Embryonic facial prominence (tissue), 1 donor: Measurements from ENCODE around the gene QRFP.

Experiments
- DNase-seq: peaks from one replicate; pipeline ENCODE4 v3.0.0-alpha.2; 2016; ENCODE audit errors: extremely low spot score

The QRFP gene

GRCh38 chr9:130872093-130872492 lies 24.5 kb downstream of the QRFP start:
- no peak for DNase-seq

- no peak for DNase-seq
Observed at GRCh38 chr9:130871395-130872062, 25.1 kb downstream of the QRFP start.

- no peak for DNase-seq
Observed at GRCh38 chr9:130870491-130871381, 25.9 kb downstream of the QRFP start.

- DNase-seq, result no peak
Observed at GRCh38 chr9:130869250-130869649, 27.4 kb downstream of the QRFP start.

GRCh38 chr9:130868230-130868629 lies 28.4 kb downstream of the QRFP start:
- DNase-seq, result no peak

- DNase-seq, result no peak
Observed at GRCh38 chr9:130867556-130867955, 29.1 kb downstream of the QRFP start.

GRCh38 chr9:130866474-130866965 lies 30.1 kb downstream of the QRFP start:
- DNase-seq, result no peak

- no peak for DNase-seq
Observed at GRCh38 chr9:130865921-130866320, 30.7 kb downstream of the QRFP start.

- no peak for DNase-seq
Observed at GRCh38 chr9:130864541-130864940, 32.1 kb downstream of the QRFP start.

GRCh38 chr9:130862747-130863146 lies 33.9 kb downstream of the QRFP start:
- no peak for DNase-seq

GRCh38 chr9:130862217-130862616 lies 34.4 kb downstream of the QRFP start:
- no peak for DNase-seq

GRCh38 chr9:130861372-130862180 lies 35.0 kb downstream of the QRFP start:
- DNase-seq, result no peak

GRCh38 chr9:130860458-130861316 lies 35.9 kb downstream of the QRFP start:
- DNase-seq, result no peak

- no peak for DNase-seq
Observed at GRCh38 chr9:130858739-130859705, 37.6 kb downstream of the QRFP start.

GRCh38 chr9:130857864-130858738 lies 38.5 kb downstream of the QRFP start:
- DNase-seq, result no peak

GRCh38 chr9:130856474-130856873 lies 40.1 kb downstream of the QRFP start:
- no peak for DNase-seq

GRCh38 chr9:130854835-130855234 lies 41.8 kb downstream of the QRFP start:
- DNase-seq, result no peak

GRCh38 chr9:130854092-130854491 lies 42.5 kb downstream of the QRFP start:
- no peak for DNase-seq

- no peak for DNase-seq
Observed at GRCh38 chr9:130852801-130853200, 43.8 kb downstream of the QRFP start.
